ENCODE results near the gene TNP1.

The TNP1 gene

DNA sequence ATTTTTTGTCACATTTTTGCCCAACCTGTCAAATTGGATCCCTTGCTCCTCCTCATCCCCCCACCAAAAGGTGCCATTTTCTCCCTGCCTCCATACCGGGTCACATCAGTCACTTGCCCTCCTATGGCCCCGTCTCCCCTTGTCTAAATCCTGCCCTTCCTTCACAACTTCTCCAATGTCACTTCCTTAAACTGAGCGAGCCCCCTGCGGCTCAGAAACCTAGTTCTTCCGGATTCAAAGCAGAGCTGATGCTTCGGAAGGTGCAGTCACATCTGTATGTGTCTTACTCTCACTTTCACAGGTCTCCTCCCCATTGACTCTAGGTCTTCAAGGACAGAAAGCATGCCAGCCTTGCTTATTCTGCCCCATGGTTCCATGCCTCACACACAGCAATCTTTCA lies 22.1 kb downstream of the TNP1 start:
- no peak for DNase-seq

DNA sequence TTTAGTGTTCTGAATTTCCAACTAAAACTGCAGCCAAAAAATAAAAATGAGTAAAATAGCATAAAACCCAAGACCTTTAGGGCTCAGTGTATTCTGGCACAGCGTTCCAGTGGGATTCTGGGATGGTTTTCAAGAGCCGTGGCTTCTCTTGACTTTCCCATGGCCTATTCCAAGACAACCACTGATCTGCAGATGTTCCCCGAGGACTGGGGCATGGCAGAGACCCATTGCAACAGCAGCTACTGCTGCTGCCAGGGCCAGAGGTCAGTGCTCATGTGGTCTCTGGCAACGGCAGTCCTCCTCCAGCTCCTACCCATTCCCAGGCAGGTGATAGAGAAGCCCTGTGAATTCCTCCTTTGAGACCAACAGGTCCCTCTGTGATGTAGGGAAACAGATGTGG lies 26.8 kb downstream of the TNP1 start:
- no peak for DNase-seq

DNA sequence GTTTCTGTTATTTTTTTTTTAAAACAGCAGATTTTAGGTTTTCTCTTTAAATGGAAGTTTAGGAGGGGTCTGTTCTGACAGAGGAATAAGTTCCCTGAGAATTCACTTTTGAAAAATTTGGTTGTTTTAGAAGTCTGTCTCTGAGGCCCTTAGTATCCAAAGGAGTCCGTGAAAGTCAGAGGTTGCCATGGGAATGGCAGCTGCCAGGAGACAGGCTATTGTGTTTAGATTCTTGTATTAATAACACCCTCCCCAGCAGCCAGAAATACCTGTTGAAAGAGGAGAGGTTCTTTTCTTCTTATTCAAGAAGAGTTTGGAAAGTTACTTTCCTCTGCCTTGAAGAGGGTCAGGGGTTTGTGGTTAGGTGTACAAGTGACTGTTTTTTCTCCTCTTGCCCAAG lies 29.5 kb downstream of the TNP1 start:
- no peak for DNase-seq

DNA sequence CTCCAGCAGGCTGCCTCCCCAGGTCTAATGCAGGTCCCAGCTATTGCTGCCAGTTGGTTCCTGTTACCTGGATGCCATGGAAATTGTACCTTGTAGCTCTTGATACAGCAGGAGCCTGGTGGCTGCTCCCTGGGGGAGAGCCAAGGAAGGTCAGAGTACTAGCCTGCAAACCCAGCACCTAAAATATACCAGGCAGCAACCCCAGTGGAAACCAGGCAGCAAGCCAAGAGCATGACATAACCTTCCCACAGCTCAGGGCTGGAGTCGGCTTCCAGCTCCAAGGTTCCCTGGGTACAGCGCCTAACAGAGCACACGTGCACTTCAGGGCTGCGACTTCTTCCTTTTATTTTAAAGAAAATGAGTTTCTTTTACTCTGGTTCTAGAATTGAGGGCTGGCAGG lies 30.3 kb downstream of the TNP1 start:
- no peak for DNase-seq

DNA sequence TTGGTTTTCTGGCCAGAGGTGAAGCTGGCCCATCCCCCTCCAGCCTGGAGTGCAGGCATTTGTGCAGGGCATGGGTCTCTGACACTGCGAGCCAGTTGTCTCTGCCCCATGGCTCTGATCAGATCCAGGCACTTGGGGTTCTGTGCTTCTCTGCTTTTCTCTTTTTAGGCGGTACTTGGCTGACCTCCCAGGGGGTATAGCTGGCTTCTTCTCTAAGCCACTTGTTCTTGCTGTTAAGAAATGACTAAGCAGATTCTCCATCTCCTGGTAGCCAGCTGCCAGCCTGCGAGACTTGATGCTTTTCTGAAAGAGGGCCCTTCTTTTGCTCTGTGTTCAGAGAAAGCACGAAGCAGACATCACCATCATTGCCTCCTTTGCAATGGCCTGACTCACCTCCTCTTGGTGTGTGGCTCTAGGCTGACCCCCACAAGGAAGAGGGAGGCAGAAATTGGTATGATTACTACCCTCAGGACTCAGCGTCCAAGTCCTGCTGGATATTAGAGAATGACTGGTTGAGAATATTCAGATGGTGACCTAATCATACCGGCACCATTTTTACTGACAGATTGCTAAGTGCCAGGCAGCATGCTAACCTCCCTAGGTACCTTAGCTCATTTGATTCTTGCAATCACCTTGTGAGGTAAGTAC lies 32.7 kb downstream of the TNP1 start:
- DNase-seq: no peak

DNA sequence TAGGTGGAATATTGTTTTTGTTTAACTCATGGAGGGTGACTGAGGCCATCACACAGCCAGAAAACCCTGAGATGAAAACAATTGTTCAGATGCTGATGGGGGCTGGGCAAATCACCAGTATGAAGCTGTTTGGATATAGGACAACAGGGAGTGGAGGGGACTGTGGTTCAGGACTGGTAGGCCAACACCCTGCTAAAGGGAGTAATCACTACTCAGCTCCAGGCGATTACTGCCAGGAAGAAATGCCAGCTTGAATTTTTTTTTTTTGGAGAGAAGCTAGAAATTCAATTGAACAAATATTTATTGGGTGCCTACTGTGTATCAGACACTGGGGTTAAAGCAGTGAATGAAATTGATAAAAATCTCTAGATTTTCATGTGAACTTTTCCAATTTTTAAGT lies 37.4 kb downstream of the TNP1 start:
- DNase-seq: no peak

DNA sequence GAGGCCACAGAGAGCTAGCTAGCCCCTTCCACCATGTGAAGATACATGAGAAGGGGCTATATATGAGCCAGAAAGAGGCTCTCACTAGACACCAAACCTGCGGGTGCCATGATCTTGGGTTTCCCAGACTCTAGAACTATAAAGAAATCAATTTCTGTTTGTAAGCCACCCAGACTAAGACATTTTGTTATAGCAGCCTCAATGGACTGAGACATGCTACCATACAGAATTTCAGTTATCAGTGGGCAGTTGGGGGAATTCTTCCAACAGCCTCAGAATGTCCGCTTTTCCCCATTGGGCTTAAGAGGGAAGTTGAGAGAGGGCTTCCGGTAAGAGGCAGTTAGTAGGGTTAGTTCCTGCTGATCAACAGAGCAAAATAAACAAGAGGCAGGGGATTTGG lies 39.2 kb downstream of the TNP1 start:
- no peak for DNase-seq

DNA sequence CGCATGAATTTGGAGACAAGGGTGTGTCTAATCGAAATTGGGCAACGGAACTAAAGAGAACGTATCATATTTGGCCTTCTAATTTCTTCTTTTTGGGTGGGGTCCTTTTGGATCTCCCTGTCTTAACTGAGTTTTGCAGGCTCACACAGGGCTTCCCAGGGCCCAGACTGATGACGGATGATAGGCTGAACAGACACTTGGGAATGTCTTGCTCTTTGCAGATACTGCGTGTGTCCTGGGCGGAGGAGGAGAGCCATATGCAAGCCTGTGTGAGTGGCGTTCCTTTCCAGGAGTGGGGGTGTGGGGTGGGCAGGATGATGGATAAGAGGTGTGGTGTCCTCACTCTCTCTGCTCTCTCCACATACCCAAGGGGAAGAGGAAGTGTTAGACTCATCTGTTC lies 40.1 kb downstream of the TNP1 start:
- DNase-seq: no peak

DNA sequence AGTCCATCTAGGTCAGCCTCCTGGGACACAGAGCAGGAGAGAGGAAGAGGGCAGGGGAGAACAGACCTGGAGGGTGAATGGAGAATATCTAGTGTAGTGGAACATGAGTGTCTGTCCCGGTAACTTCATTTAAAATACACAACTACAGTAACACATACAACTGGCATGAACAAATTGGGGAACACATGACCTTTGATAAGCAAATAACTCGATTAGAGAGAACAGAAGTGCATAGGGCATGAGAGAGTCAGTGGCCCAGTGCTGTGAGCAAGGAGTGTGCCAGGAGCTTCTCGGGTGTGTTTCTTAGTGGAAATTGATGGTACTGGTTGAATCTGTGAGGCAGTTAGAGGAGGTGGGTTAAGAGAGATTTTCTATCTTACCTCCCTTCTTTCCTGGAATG lies 40.8 kb downstream of the TNP1 start:
- DNase-seq: no peak

DNA sequence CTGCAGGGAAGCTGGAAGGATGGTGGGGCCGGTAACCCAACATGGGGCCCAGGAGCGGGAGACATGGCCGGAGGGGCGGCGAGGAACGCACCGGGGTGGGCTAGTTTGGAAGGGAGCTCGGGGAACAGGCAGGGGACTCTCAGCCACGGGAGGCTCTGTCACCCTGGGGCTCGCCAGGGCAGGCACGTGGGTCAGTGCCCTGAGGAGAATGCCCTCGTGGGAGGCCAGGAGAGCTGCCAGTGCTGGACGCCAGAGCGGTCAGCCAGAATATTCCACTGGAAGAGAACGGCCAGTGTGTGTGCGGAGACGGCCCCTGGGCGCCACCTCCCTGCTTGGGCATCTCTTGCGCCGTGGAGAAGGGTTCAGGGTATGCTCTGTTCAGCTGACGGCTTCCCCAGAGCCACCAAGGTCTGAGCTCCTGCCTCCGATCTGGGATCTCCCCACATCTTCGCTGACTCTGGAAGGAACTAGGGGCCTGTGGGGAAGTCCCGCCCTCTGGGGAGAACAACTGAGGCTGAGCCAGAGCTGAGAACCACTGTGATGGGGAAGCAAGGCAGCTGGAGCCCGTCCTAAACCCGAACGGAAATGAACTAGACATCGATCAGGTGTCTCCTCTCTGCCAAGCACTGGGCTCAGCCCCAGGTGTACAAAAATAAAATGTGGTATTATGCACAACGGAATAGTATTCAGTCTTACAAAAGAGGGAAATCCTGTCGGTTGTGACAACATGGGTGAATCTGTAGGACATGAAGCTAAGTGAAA lies 49.3 kb downstream of the TNP1 start:
- DNase-seq: no peak
